HepG2 (cell line): ENCODE data around the gene DQX1. TPM values are rescaled to one million over a fixed set of nuclear protein-coding genes. Genes with fewer than 3 reads are reported as not detected.

ENCODE experiments used
- ATF3 ChIP-seq: sonication (generic); formaldehyde crosslinking; IDR thresholded peaks from 2 replicates; pipeline ENCODE4 v1.4.0; 2020; ENCODE audit warnings: missing genetic modification reagents
- CBX5 ChIP-seq: sonication (generic); formaldehyde crosslinking; IDR thresholded peaks from 2 replicates; pipeline ENCODE4 v1.4.0; 2020; ENCODE audit warnings: missing genetic modification reagents, borderline replicate concordance
- CHCHD3 ChIP-seq: sonication (generic); formaldehyde crosslinking; IDR thresholded peaks from 2 replicates; pipeline ENCODE4 v1.8.0; 2022; ENCODE audit warnings: mild to moderate bottlenecking, missing genetic modification reagents, moderate library complexity
- FOSL1 ChIP-seq: sonication (generic); formaldehyde crosslinking; IDR thresholded peaks from 2 replicates; pipeline ENCODE4 v1.9.0; 2021; ENCODE audit warnings: missing genetic modification reagents, borderline replicate concordance
- HOXD1 ChIP-seq: sonication (generic); formaldehyde crosslinking; IDR thresholded peaks from 2 replicates; pipeline ENCODE4 v1.5.0; 2020; ENCODE audit warnings: missing genetic modification reagents
- ISX ChIP-seq: sonication (generic); formaldehyde crosslinking; conservative IDR thresholded peaks from 2 replicates; pipeline ENCODE4 v1.5.0; 2020; ENCODE audit warnings: missing genetic modification reagents
- KIAA2018 ChIP-seq: sonication (generic); formaldehyde crosslinking; IDR thresholded peaks from 2 replicates; pipeline ENCODE4 v1.5.0; 2020; ENCODE audit warnings: mild to moderate bottlenecking, missing genetic modification reagents, borderline replicate concordance
- POLR2AphosphoS2 ChIP-seq: IDR thresholded peaks from 2 replicates; pipeline ENCODE4 v1.6.1; 2011; ENCODE audit warnings: low read depth, low read length, improper control_type of control experiment
- RAD51 ChIP-seq: fragments of 450-650 bp; IDR thresholded peaks from 2 replicates; pipeline ENCODE4 v1.6.1; 2016; ENCODE audit warnings: borderline replicate concordance
- TRIM24 ChIP-seq: sonication (generic); formaldehyde crosslinking; IDR thresholded peaks from 2 replicates; pipeline ENCODE4 v1.8.0; 2022; ENCODE audit warnings: mild to moderate bottlenecking, missing genetic modification reagents
- ZMYM3 ChIP-seq: sonication (generic); formaldehyde crosslinking; IDR thresholded peaks from 2 replicates; pipeline ENCODE4 v1.5.1; 2020; ENCODE audit warnings: mild to moderate bottlenecking, missing genetic modification reagents
- ZNF18 ChIP-seq: sonication (generic); formaldehyde crosslinking; IDR thresholded peaks from 2 replicates; pipeline ENCODE4 v1.8.0; 2022; ENCODE audit warnings: mild to moderate bottlenecking, missing genetic modification reagents; ENCODE audit not compliant: insufficient replicate concordance
- ZNF563 ChIP-seq: sonication (generic); formaldehyde crosslinking; IDR thresholded peaks from 2 replicates; pipeline ENCODE4 v1.8.0; 2022; ENCODE audit warnings: mild to moderate bottlenecking, moderate library complexity, missing genetic modification reagents
- ZNF580 ChIP-seq: IDR thresholded peaks from 2 replicates; pipeline ENCODE4 v1.6.1; 2016; ENCODE audit warnings: low read depth, borderline replicate concordance
- ZNF687 ChIP-seq: sonication (generic); formaldehyde crosslinking; IDR thresholded peaks from 2 replicates; pipeline ENCODE4 v1.5.1; 2020; ENCODE audit warnings: mild to moderate bottlenecking, missing genetic modification reagents, moderate library complexity
- polyA plus RNA-seq, 8 experiments: library from polyadenylated mRNA; depleted of rRNA in 3 of 8; stranded (reverse) in 7 of 8; unstranded in 1 of 8; fragments of >200 nt; fragmentation: Illumina TruSeq in 4 of 8; extraction: Trizol in 4 of 8; gene quantifications; 2 replicates each; pipeline versions ENCODE4 v1.2.1 to v1.2.3, GENCODE V29; 2011 to 2016; ENCODE audit warnings: low read depth in 4 of 8, missing spikeins in 1 of 8, mixed read lengths in 1 of 8; ENCODE audit not compliant: insufficient read depth in 1 of 8
- total RNA-seq, 5 experiments: library from RNA; depleted of rRNA; stranded (reverse); fragments of >200 nt; fragmentation: Illumina TruSeq; extraction: Trizol; gene quantifications; 2 replicates each; pipeline ENCODE4 v1.2.3, GENCODE V29; 2016; ENCODE audit warnings: low read depth in 1 of 5

Gene DQX1
- total and polyA plus RNA-seq, 2 of the 13 experiments (the other 11 are each of a cell fraction or from before 2014, with no cell fraction given) = 27.6 to 89.8 TPM

GRCh38 chr2:74502147-74502719 is 23.8 kb downstream of the DQX1 start (continued):
- TF ChIP-seq KIAA2018 (0 out of 2 replicates have a peak, but pooled peaks have one; percentile 18), ZNF580 (peak; percentile 82; the same call in 1 of the 2 replicates), TRIM24 (CRISPR knock-in tag) (no peak; the same call in 1 of the 2 replicates), CBX5 (CRISPR knock-in tag) (peak; percentile 53; the same call in 1 of the 2 replicates), FOSL1 (CRISPR knock-in tag) (no peak), ZMYM3 (CRISPR knock-in tag) (no peak; the same call in 1 of the 2 replicates), RAD51 (no peak), ZNF18 (CRISPR knock-in tag) (no peak), POLR2AphosphoS2 (no peak), CHCHD3 (no peak), ZNF687 (CRISPR knock-in tag) (no peak), ZNF563 (CRISPR knock-in tag) (no peak; the same call in 1 of the 2 replicates), HOXD1 (CRISPR knock-in tag) (no peak), ISX (CRISPR knock-in tag) (no peak), ATF3 (CRISPR knock-in tag) (no peak; the same call in 1 of the 2 replicates)
